C1 segment of cervical spinal cord (tissue), 14 donors: ENCODE results near the gene GLRA3.
"Not testable (repeated sequence)": the region's sequence is repeated elsewhere in the genome, so short reads cannot be mapped to it uniquely, and the experiment has no call there.

Experiments
- DNase-seq, 14 donors: peaks; one replicate each; lab custom pipeline; 2025; lab: John Stamatoyannopoulos, UW

The GLRA3 gene

DNA sequence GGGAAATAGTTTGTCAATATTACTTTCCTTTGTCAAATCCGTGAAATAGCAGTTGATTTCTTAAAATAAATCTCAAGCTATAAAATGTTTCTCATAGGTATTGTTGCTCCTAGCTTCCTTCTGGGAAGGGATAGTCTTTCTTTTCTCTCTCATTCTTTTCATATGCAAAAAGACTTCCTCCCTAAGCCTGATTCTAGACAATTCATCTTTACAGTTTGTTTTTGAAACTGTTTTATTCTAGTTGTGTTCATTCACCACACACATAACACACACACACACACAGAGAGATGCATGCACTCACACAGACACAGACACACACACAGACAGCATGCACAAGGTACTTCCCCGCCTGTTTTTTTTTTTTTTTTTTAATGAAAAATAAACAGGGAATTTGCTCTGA, 18.2 kb downstream of the GLRA3 start:
- no peak for DNase-seq

DNA sequence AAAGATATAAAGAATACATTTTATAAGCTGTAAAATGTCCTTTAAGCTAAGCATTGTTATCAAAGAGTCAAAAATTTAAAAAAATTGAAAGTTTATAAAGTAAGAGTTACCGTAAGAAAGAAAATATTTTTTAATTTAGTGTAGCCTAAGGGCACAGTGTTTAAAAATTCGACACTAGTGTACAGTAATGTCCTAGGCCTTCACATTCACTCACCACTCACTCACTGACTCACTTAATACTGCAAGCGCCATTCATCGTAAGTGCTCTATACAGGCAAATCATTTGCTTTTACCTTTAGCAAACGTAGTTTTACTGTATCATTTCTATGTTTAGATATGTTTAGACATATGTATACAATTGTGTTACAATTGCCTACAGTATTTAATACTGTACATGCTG, 20.2 kb downstream of the GLRA3 start:
- no peak for DNase-seq

DNA sequence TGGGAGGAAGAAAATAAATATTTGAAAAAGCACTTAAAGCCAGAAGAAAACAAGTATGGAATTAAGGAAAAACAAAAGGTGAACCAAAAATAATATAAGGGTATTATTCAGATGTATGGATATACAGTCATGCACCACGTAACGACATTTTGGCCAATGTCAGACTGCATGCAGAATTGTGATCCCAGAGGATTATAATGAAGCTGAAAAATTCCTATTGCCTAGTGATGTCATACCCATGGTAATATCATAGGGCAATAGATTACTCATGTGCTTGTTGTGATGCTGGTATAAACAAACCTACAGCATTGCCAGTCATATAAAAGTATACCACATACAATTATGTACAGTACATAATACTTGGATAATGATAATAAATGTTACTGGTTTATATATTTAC, 20.9 kb downstream of the GLRA3 start:
- no peak for DNase-seq

DNA sequence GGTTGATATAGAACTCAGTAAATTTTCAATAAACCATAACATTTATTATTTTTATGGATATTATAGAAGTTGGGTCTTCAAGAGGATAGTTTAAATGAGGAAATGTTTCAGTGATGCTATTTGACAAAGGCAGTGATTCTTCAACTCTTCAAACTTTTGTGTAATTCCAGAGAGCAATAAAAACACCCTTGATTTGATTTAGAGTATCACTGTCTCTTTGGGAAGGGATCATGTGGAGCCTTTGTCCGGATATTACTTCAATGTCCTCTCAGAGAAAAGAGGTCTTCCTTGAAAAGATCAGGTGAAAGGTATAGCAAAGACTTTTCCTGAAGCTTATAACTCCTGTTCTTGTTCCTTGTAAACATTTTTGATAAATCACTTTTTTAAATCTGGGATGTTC, 23.3 kb downstream of the GLRA3 start:
- DNase-seq: no peak

DNA sequence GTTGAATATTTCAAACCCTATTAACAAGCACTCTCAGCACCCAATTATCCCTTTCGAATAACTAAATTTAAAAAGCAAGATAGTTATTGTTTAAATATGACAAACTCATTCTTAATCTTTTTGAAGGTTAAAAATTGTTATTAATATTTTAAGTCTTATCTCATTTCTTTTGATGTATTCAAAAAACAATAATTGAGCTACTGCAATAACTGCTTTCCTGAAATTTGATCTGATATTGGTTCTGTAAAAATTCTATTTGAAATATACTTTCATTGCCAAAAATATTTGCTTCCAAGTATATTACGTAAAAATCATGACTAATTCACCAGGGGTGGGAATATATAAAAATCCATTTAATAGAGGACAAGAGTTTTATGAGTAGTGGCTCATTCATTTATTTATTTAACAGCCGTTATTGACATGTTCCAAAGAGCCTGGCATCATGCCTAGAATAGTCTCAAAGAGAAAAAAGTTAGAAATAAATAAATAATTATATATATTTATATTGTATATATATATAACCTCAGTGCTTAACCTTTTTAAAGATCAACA, 34.4 kb downstream of the GLRA3 start:
- DNase-seq: no peak

DNA sequence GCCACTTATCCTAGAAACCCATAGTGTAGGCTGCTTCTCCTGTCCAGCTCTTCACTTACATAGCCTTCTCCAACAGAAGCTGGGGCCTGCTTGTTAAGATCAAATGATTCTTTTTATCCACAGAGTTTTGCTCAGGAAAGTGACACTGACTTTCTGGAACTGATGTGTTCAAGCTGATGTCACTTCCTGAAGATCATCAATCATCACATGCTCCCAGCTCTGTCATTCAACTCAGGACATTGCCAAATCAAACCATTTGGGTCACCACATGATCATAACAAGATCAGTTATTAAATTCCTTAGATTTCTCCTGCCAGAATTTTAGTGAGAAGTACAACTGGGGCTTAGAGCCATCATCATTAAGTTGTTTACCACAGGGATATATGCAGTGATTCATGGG, 39.4 kb downstream of the GLRA3 start:
- no peak for DNase-seq

DNA sequence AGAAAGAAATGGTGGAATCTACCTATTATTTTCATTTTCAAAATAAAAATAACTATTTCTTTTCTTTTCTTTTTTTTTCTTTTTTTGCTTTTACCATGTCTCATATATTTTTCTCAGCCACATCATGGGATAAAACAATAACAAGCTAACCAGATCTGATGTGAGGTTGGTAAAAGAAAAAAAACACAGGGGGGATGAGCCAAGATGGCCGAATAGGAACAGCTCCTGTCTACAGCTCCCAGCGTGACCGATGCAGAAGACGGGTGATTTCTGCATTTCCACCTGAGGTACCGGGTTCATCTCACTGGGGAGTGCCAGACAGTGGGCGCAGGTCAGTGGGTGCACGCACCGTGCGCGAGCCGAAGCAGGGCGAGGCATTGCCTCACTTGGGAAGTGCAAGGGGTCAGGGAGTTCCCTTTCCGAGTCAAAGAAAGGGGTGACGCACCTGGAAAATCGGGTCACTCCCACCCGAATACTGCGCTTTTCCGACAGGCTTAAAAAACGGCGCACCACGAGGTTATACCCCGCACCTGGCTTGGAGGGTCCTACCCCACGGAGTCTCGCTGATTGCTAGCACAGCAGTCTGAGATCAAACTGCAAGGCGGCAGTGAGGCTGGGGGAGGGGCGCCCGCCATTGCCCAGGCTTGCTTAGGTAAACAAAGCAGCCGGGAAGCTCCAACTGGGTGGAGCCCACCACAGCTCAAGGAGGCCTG, 50.6 kb downstream of the GLRA3 start:
- not testable (repeated sequence) for DNase-seq

DNA sequence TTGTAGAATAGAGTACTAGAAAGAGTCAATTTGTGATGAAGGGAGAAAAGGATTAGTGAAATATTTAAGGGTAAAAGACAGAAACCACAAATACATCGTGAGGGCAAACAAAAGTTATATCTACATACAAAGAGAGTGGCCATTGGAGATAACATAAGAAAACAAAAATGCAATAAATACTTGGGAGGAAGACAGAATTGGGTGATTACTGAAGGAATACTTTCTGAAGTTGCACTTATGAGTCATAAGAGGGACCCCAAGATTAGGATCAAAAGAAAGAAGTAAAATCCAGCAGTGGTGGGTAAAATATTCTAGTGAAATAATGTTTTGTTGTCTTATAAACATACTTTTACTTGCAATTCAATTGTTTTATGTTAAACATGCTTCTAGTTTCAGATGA, 53.7 kb downstream of the GLRA3 start:
- no peak for DNase-seq

DNA sequence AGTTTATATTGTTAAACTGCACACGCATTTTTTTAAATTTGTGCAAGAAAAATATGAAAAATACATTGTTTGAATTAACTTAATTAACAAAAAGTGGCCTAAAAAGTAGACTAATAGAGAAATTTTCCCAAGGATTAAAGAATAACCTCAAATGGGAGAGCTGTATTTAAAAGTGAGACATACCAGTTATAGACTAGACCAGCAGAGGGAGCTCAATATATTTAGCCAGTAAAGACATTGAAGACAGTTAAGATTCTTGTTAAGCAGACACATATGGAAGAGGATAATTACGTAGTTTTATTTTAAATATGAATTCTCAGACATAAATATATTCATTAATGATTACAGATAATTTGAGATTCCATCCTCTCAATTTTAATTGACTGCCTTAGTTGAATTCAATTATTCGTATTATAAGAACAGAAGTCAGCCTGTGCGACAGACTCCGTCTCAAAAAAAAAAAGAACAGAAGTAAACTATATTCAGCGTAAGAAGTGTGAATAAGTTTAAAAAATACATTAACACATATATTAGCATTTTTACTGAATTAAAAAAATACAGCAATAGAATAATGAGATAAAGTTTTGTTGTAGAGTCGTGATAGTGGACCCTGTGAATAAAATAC, 64.8 kb downstream of the GLRA3 start:
- no peak for DNase-seq

DNA sequence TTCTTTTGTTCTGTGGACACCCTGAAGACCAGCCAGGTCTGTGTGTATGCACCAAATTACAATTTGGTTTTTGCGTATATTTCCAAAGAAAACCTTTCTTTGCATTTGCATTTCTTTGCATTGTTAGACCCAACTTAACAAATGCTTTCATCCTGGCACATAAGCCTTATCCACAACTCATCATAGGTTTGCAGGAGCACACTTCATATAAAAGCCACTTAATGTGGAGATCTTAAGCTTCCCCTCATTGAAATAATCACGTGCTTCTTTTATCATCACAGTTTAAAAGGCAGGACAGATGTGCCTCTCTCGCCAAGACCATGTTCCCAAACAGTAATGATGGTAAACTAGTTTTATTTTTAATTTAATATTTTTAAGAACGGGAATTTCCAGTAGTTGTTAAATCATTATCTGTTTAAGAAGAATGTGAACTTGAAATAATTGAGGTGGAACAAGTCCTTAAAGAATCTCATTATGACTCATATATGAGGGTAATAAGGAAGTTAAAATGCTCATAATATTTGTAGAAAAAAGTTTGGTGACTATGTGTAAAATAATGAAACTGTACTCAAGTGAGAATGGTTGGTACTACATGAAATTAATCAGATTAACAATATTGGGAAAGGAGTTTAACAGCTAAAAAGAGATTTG, 65.5 kb downstream of the GLRA3 start:
- DNase-seq: no peak

DNA sequence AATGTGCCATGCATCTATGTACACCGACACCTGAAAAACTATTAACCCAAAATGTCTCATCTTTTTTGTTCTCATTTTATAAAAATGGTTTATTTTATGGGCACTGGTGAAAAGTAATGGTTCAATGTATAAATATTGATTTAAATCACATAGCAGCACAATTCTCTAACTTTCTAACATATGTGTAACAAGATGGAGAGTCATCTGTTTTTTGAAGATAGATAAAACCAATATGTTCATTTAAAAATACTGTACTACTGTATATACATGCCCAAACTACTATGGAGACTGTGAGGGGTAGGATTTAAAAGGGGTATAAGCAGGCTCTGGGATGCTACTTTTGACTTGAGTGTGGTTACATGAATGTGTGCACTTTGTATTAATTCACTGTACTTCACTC, 67.6 kb downstream of the GLRA3 start:
- no peak for DNase-seq

DNA sequence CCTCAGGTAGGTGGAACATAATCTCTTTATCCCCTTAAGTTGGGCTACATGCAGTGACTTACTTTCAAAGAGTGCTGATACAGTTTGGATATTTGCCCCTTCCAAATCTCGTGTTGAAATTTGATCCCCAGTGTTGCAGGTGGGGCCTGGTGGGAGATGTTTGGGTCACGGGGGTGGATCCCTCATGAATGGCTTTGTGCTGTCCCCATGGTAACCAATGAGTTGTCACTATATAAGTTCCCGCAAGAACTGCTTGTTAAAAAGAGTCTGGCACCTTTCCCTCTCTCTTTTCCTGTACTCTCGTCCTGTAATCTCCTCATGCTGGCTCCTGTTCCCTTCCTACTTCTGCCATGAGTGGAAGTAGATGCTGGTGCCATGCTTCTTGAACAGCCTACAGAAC, 71.3 kb downstream of the GLRA3 start:
- DNase-seq: no peak

DNA sequence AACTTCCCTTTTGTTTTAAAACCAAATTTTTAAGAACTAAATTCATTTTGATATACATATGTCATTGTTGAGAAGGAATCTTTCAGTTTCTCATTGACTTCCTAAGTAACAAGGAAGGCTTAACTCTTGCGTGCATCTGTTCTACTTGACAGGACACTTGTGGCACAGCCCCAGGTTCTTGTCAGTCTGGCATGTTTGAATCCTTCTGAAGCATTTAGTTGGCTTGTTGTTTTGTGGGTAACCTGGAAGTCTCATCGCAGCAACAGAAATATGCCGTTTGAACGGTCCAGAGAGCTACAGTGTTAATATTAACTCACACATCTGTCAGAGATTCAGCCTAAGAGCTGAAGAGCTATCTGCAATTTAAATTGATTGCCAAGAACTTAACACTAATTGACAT, 76.0 kb downstream of the GLRA3 start:
- DNase-seq: no peak

DNA sequence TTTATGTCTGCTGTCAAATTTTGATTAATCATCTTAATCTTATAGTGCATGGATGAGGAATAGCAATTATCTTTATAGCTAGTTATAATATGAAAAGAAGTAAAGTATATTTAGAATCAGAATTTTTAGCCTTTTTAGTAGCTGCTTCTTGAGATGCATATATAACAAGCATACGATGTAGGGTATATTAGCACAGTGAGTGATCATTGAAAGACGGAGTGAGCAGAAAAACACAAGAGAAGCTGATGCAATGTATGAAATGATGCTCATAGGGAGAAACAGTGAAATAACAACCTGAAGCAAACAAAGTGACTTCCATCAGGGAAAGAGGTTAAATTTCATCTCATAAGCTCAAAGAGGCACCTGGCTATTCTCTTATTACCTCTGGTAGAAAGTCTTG, 77.0 kb downstream of the GLRA3 start:
- DNase-seq: no peak

DNA sequence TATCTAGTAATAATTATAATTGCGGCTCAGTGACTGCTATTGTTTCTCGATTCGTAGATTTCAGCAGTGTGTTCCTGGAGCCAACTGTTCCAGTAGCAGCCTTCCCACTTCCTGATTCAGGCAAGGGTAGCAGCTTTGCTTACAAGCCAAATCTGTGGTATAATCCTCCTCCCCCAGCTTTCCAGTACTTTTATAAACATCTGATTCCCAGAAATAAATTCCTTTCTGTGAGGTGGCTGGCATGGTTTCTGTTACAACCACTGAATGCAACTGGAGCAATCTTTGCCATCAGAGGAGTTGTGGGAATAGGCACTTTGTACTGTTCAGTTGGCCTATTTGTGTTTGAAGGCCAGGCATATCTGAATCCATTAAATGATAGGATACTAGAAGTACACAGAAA, 80.0 kb downstream of the GLRA3 start:
- DNase-seq: no peak

DNA sequence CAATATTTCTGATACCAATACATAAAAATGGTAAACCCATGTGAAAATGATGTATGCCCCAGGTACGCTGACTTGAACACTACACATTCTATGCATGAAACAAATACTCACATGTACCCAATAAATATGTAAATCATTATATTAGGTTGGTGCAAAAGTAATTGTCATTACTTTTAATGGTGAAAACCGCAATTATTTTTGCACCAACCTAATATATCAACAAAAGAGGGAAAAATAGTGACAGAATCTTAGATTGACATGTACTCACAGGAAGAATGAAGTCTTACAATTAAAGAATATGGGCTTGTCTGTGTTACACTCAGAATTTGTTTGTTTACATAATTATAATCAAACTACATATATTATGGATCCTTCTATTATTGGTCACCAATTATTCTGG, 82.3 kb downstream of the GLRA3 start:
- no peak for DNase-seq

DNA sequence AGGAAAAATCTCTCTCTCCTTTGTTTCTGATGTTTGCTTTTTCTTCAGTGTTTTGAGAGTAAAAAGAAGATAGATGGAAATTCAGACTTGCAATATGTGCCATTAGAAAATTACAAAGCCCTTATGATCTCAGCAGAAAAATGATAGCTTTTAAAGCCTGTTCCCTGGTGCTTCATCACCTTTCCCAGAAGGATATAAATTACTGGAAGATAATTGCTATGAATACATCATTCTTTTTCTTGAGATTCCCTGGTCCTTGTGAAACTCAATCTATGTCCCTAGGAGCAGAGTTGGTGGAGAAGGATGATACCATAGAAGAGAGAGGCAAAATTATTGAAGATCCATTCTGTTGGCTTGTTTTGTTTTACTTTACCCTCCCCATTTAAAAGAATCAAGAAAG, 86.5 kb downstream of the GLRA3 start:
- no peak for DNase-seq

DNA sequence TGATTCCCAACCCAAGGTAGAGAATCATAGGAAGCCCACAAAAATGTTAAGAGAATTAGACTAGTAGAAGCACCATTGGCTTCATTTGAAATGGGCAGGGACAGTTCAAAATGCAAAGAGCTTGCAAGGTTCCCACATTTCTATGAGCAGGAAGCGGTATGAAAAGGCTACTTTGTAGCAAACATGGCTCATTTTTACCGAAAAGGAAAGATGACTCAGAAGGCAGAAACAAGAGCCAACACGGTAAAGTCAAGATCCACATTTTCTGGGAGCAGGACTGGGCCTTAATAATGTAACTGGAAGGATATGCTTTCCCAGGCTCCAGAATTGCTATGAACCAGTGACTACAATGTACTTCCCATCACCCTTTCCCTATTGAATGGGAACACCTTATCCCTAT, 89.5 kb downstream of the GLRA3 start:
- no peak for DNase-seq

DNA sequence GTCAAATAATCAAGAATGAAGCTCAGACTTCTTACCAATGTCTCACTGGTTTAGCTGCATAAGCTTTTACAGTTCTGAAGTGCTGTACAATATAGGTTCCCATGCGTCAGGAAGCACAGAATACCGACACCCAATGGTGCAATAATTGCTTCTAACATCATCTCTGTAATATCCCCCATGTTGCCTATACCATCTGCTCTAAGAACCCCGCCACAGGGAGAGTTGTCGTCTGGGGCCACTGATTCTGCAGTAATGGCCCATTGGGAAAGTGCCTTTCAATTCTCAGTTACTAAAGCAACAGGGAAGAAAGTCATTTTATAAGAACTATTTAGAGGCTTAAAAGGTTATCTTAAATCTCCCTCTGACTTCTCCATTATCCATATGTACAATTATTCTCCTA, 94.9 kb downstream of the GLRA3 start:
- no peak for DNase-seq

DNA sequence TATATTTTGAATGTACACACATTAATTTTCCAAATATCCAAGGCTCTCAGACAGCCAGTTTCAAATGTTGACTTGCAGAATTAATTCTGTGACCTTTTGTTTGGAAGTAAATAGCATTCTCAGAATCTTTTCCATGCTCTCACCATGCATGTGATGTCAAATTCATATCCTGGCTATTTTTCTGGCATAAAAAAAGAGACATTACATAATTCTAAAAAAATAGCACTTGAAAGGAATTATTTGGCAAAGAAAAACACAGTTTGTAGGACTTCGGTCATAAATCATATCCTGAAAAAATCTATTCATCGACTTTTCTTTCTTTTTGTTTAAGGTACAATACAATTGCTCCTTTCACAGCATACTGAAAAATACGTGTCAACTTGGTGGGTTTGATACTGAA, 111.2 kb downstream of the GLRA3 start:
- no peak for DNase-seq

DNA sequence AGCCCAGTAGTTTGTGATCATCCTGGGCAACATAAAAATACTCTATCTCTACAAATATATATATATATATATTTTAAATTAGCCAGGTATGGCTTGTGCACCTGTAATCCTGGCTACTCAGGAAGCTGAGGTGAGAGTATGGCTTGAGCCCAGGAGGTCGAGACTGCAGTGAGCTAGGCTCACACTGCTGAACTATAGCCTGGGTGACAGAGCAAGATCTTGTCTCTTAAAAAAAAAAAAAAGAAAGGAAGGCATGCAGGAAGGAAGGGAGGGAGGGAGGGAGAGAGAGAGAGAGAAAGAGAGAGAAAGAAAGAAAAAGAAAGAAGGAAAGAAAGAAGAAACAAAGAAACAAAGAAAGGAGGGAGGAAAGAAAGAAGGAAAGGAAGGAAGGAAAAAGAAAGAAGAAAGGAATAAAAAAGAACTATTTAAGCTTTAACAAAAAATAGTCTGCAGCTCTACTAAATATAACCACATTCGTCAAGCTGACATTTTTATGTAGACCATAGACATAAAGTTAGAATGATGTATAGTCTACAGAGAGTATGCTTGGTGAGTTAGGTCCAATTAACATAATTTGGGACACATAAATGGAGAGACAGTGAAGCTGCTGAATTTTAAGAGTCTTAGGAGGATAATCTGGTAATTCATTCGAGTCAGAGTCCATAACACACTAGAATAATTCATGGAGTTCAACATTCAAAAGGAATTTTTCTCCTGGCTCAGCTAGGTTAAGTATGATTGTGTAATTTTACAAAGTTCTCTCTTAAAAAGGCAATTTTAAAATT, 111.9 kb downstream of the GLRA3 start:
- no peak for DNase-seq
